HepG2 (cell line): ENCODE measurements around the gene HSP90AA1. TPM values are rescaled to one million over a fixed set of nuclear protein-coding genes. Genes with fewer than 3 reads are reported as not detected.
A peak's percentile ranks its signal among the peaks of the same experiment; 100 is the strongest.

Source experiments
- ARID5B ChIP-seq: IDR thresholded peaks from 2 replicates; pipeline ENCODE4 v1.4.0; 2020; ENCODE audit warnings: mild to moderate bottlenecking, missing genetic modification reagents
- ESRRA ChIP-seq: sonication (generic); formaldehyde crosslinking; IDR thresholded peaks from 2 replicates; pipeline ENCODE4 v1.5.1; 2020; ENCODE audit warnings: mild to moderate bottlenecking, low read depth, missing genetic modification reagents
- FOXK1 ChIP-seq: sonication (generic); formaldehyde crosslinking; IDR thresholded peaks from 2 replicates; pipeline ENCODE4 v1.4.0; 2020; ENCODE audit warnings: low read depth, missing genetic modification reagents, borderline replicate concordance
- FUBP1 ChIP-seq: sonication (generic); formaldehyde crosslinking; IDR thresholded peaks from 2 replicates; pipeline ENCODE4 v1.5.1; 2020; ENCODE audit warnings: missing genetic modification reagents, mild to moderate bottlenecking, borderline replicate concordance
- GLMP ChIP-seq: sonication (generic); formaldehyde crosslinking; IDR thresholded peaks from 2 replicates; pipeline ENCODE4 v1.9.0; 2021; ENCODE audit warnings: missing genetic modification reagents, mild to moderate bottlenecking, borderline replicate concordance
- GPN1 ChIP-seq: sonication (generic); formaldehyde crosslinking; IDR thresholded peaks from 2 replicates; pipeline ENCODE4 v1.5.1; 2020; ENCODE audit warnings: missing genetic modification reagents, borderline replicate concordance
- HMG20A ChIP-seq: IDR thresholded peaks from 2 replicates; pipeline ENCODE4 v1.6.1; 2016; ENCODE audit warnings: borderline replicate concordance
- KDM4B ChIP-seq: sonication (generic); formaldehyde crosslinking; IDR thresholded peaks from 2 replicates; pipeline ENCODE4 v1.4.0; 2020; ENCODE audit warnings: missing genetic modification reagents
- MXD3 ChIP-seq: IDR thresholded peaks from 2 replicates; pipeline ENCODE4 v1.6.1; 2016; ENCODE audit warnings: mild to moderate bottlenecking, missing biosample characterization, missing genetic modification reagents
- RFXANK ChIP-seq: IDR thresholded peaks from 2 replicates; pipeline ENCODE4 v1.6.1; 2016
- RORA ChIP-seq: sonication (generic); formaldehyde crosslinking; IDR thresholded peaks from 2 replicates; pipeline ENCODE4 v1.5.0; 2020; ENCODE audit warnings: mild to moderate bottlenecking, missing genetic modification reagents, moderate library complexity
- TFDP1 ChIP-seq: IDR thresholded peaks from 2 replicates; pipeline ENCODE4 v1.6.1; 2016; ENCODE audit warnings: missing compliant biosample characterization, missing genetic modification reagents, borderline replicate concordance
- XBP1 ChIP-seq: sonication (generic); formaldehyde crosslinking; IDR thresholded peaks from 2 replicates; pipeline ENCODE4 v1.5.0; 2020; ENCODE audit warnings: missing genetic modification reagents
- ZFP37 ChIP-seq: sonication (generic); formaldehyde crosslinking; IDR thresholded peaks from 2 replicates; pipeline ENCODE4 v1.4.0; 2020; ENCODE audit warnings: missing genetic modification reagents, borderline replicate concordance
- ZNF253 ChIP-seq: sonication (generic); formaldehyde crosslinking; IDR thresholded peaks from 2 replicates; pipeline ENCODE4 v1.8.0; 2022; ENCODE audit warnings: mild to moderate bottlenecking, missing genetic modification reagents, borderline replicate concordance
- ZNF333 ChIP-seq: sonication (generic); formaldehyde crosslinking; IDR thresholded peaks from 2 replicates; pipeline ENCODE4 v1.4.0; 2020; ENCODE audit warnings: mild to moderate bottlenecking, missing genetic modification reagents, borderline replicate concordance
- ZNF639 ChIP-seq: conservative IDR thresholded peaks from 2 replicates; pipeline ENCODE4 v1.6.1; 2018; ENCODE audit warnings: missing genetic modification reagents
- ZNF879 ChIP-seq: sonication (generic); formaldehyde crosslinking; IDR thresholded peaks from 2 replicates; pipeline ENCODE4 v1.8.1; 2023; ENCODE audit warnings: missing genetic modification reagents
- ZSCAN25 ChIP-seq: sonication (generic); formaldehyde crosslinking; IDR thresholded peaks from 2 replicates; pipeline ENCODE4 v1.8.0; 2022; ENCODE audit warnings: mild to moderate bottlenecking, missing genetic modification reagents
- polyA plus RNA-seq, 8 experiments: library from polyadenylated mRNA; depleted of rRNA in 3 of 8; stranded (reverse) in 7 of 8; unstranded in 1 of 8; fragments of >200 nt; fragmentation: Illumina TruSeq in 4 of 8; extraction: Trizol in 4 of 8; gene quantifications; 2 replicates each; pipeline versions ENCODE4 v1.2.1 to v1.2.3, GENCODE V29; 2011 to 2016; ENCODE audit warnings: low read depth in 4 of 8, missing spikeins in 1 of 8, mixed read lengths in 1 of 8; ENCODE audit not compliant: insufficient read depth in 1 of 8
- total RNA-seq, 5 experiments: library from RNA; depleted of rRNA; stranded (reverse); fragments of >200 nt; fragmentation: Illumina TruSeq; extraction: Trizol; gene quantifications; 2 replicates each; pipeline ENCODE4 v1.2.3, GENCODE V29; 2016; ENCODE audit warnings: low read depth in 1 of 5

The HSP90AA1 gene
- total and polyA plus RNA-seq, 2 of the 13 experiments (the other 11 are each of a cell fraction or from before 2014, with no cell fraction given): 262 to 636 TPM

GRCh38 chr14:102086972-102087761 lies at the start of gene HSP90AA1 (continued):
- TF ChIP-seq ZNF639 (CRISPR knock-in tag) (peak; percentile 66), RFXANK (CRISPR knock-in tag) (no peak), FUBP1 (CRISPR knock-in tag) (no peak), KDM4B (0 out of 2 replicates have a peak, but pooled peaks have one; percentile 46), ZNF879 (CRISPR knock-in tag) (no peak), RORA (CRISPR knock-in tag) (no peak), ARID5B (CRISPR knock-in tag) (peak; percentile 30; the same call in 1 of the 2 replicates), GPN1 (CRISPR knock-in tag) (no peak), ZSCAN25 (no peak; the same call in 1 of the 2 replicates), ESRRA (CRISPR knock-in tag) (peak; percentile 31), FOXK1 (CRISPR knock-in tag) (no peak), MXD3 (CRISPR knock-in tag) (peak; percentile 51; the same call in 1 of the 2 replicates), ZNF253 (CRISPR knock-in tag) (peak; percentile 36; the same call in 1 of the 2 replicates), GLMP (CRISPR knock-in tag) (no peak), TFDP1 (peak; percentile 78), ZNF333 (CRISPR knock-in tag) (no peak; the same call in 1 of the 2 replicates), HMG20A (CRISPR knock-in tag) (no peak), XBP1 (CRISPR knock-in tag) (no peak; the same call in 1 of the 2 replicates), ZFP37 (peak; percentile 38; the same call in 1 of the 2 replicates)
